CD14-positive monocyte (primary cell): ENCODE results near the gene SLC4A8. TPM values are rescaled to one million over a fixed set of nuclear protein-coding genes. Genes with fewer than 3 reads are reported as not detected.

Experiments
- DNase-seq, 3 donors: peaks; one replicate each; pipeline ENCODE4 v3.0.0-alpha.2; 2011 to 2022
- H2AFZ ChIP-seq: 2 replicates; pipeline ENCODE4 v1.6.0; 2012; ENCODE audit warnings: mild to moderate bottlenecking, low read depth, low read length, inconsistent platforms; ENCODE audit not compliant: insufficient read depth, poor library complexity, severe bottlenecking
- H3K27ac ChIP-seq, 2 donors: 1 replicate in 1 of 2; 2 replicates in 1 of 2; pipeline ENCODE4 v1.5.1; 2012 to 2013; ENCODE audit warnings: low read length in 2 of 2, control low read depth in 1 of 2, inconsistent platforms in 1 of 2, low read depth in 1 of 2, mild to moderate bottlenecking in 1 of 2
- H3K27me3 ChIP-seq, 2 donors: one replicate each; pipeline versions ENCODE4 v1.6.0 to v1.6.1; 2011 to 2013; ENCODE audit warnings: low read length in 2 of 2; ENCODE audit not compliant: control insufficient read depth in 2 of 2, insufficient read depth in 2 of 2
- H3K36me3 ChIP-seq, 2 donors: replicated peaks in 1 of 2; 1 replicate in 1 of 2; 2 replicates in 1 of 2; pipeline versions ENCODE4 v1.5.1 to v1.6.1; 2012 to 2013; ENCODE audit warnings: low read length in 2 of 2, control low read depth in 1 of 2, inconsistent platforms in 1 of 2, mild to moderate bottlenecking in 1 of 2; ENCODE audit not compliant: insufficient read depth in 2 of 2, control insufficient read depth in 1 of 2
- H3K4me1 ChIP-seq, 2 donors: 1 replicate in 1 of 2; 2 replicates in 1 of 2; pipeline versions ENCODE4 v1.5.1 to v1.6.1; 2012 to 2013; ENCODE audit warnings: low read length in 2 of 2, control low read depth in 1 of 2, inconsistent platforms in 1 of 2, mild to moderate bottlenecking in 1 of 2, moderate library complexity in 1 of 2; ENCODE audit not compliant: insufficient read depth in 2 of 2, control insufficient read depth in 1 of 2
- H3K4me2 ChIP-seq: replicated peaks from 2 replicates; pipeline ENCODE3; 2012; ENCODE audit warnings: low read length, moderate library complexity, mild to moderate bottlenecking; ENCODE audit not compliant: poor library complexity, severe bottlenecking; ENCODE audit errors: extremely low read depth
- H3K4me3 ChIP-seq, 3 experiments: fragments of 200-600 bp in 1 of 3; sonication (generic) in 1 of 3; replicated peaks in 1 of 3; 1 replicate in 2 of 3; 2 replicates in 1 of 3; pipeline ENCODE4 v1.5.1; 2011 to 2013; ENCODE audit warnings: low read length in 3 of 3, mild to moderate bottlenecking in 3 of 3, control low read depth in 2 of 3, low read depth in 2 of 3, inconsistent platforms in 1 of 3, moderate library complexity in 1 of 3
- H3K79me2 ChIP-seq: 2 replicates; pipeline ENCODE4 v1.6.0; 2012; ENCODE audit warnings: mild to moderate bottlenecking, control low read depth, inconsistent platforms, low read length, moderate library complexity; ENCODE audit not compliant: insufficient read depth
- H3K9ac ChIP-seq: 2 replicates; pipeline ENCODE4 v1.6.0; 2017; ENCODE audit warnings: low read length, mild to moderate bottlenecking; ENCODE audit not compliant: insufficient read depth, poor library complexity, severe bottlenecking
- H3K9me3 ChIP-seq, 2 donors: replicated peaks in 1 of 2; 1 replicate in 1 of 2; 2 replicates in 1 of 2; pipeline versions ENCODE4 v1.5.1 to v1.6.1; 2012 to 2013; ENCODE audit warnings: low read length in 2 of 2, control low read depth in 1 of 2; ENCODE audit not compliant: control insufficient read depth in 1 of 2, insufficient read depth in 1 of 2
- H4K20me1 ChIP-seq: 2 replicates; pipeline ENCODE4 v1.6.0; 2012; ENCODE audit warnings: mild to moderate bottlenecking, low read length, control low read depth, moderate library complexity; ENCODE audit not compliant: insufficient read depth
- H3K27ac Mint-ChIP-seq, 7 donors: one replicate each; pipeline ENCODE4 v1.8.0; 2020; ENCODE audit warnings: mild to moderate bottlenecking in 7 of 7, mixed read lengths in 7 of 7, moderate library complexity in 6 of 7, inconsistent platforms in 2 of 7
- H3K27me3 Mint-ChIP-seq, 3 donors: one replicate each; pipeline ENCODE4 v1.8.0; 2021 to 2022; ENCODE audit warnings: low read depth in 3 of 3, mild to moderate bottlenecking in 3 of 3, mixed read lengths in 3 of 3, moderate library complexity in 3 of 3, inconsistent platforms in 1 of 3
- H3K36me3 Mint-ChIP-seq, 2 donors: one replicate each; pipeline ENCODE4 v1.8.0; 2020; ENCODE audit warnings: mixed read lengths in 2 of 2, inconsistent platforms in 1 of 2, mild to moderate bottlenecking in 1 of 2
- H3K4me1 Mint-ChIP-seq: one replicate; pipeline ENCODE4 v1.8.0; 2020; ENCODE audit warnings: mild to moderate bottlenecking, mixed read lengths
- H3K4me3 Mint-ChIP-seq, 2 donors: one replicate each; pipeline ENCODE4 v1.8.0; 2020; ENCODE audit warnings: mild to moderate bottlenecking in 2 of 2, mixed read lengths in 2 of 2, moderate library complexity in 1 of 2
- H3K9me3 Mint-ChIP-seq, 7 donors: one replicate each; pipeline ENCODE4 v1.8.0; 2020 to 2022; ENCODE audit warnings: mixed read lengths in 7 of 7, mild to moderate bottlenecking in 6 of 7, moderate library complexity in 6 of 7, inconsistent platforms in 2 of 7
- CTCF ChIP-seq: fragments of 200-600 bp; IDR thresholded peaks from one replicate; pipeline ENCODE4 v1.8.0; 2022; ENCODE audit warnings: antibody characterized with exemption, mild to moderate bottlenecking
- WGBS: methylation state at CpG from one replicate; pipeline ENCODE4 v1.1.5; 2013; ENCODE audit warnings: missing lambda C conversion rate; ENCODE audit not compliant: insufficient coverage; 5-methylcytosine and 5-hydroxymethylcytosine counted together
- intact Hi-C, 2 donors: fragments of 100-400 bp; cut with micrococcal nuclease; formaldehyde crosslinking; loops; one replicate each; pipeline versions ENCODE4 v1.15.0 to v1.15.1; 2023
- polyA plus RNA-seq, 3 donors: library from polyadenylated mRNA; depleted of rRNA in 1 of 3; unstranded in 2 of 3; stranded (reverse) in 1 of 3; fragments of 300-500 nt in 2 of 3; fragments of >200 nt in 1 of 3; fragmentation: Illumina TruSeq in 2 of 3; gene quantifications; 1 replicate in 2 of 3; 2 replicates in 1 of 3; pipeline ENCODE4 v1.2.3, GENCODE V29; 2012 to 2021

Gene SLC4A8
- polyA plus RNA-seq, 3 donors = 1.9 to 5.4 (median 2.3) TPM

GRCh38 chr12:51434305-51434704 lies 9.7 kb downstream of the SLC4A8 start:
- no peak overlapping the region for H3K4me2 ChIP-seq
- no peaks in the 10 kb centered on the region for H3K36me3 Mint-ChIP-seq

GRCh38 chr12:51437431-51437830 lies 12.8 kb downstream of the SLC4A8 start:
- no peak overlapping the region for H3K9ac ChIP-seq
- H2AFZ ChIP-seq = no peak overlapping the region
- peaks cover 0 to 3% (median 1%) of the 10 kb centered on the region in 3 donors for H3K27me3 Mint-ChIP-seq
- no peak overlapping the region for H3K27ac Mint-ChIP-seq
- H3K4me3 ChIP-seq = no peak overlapping the region
- intact Hi-C loops = no loop called here
- no peak overlapping the region for H3K27ac ChIP-seq
- H3K4me2 ChIP-seq = no peak overlapping the region
- no peak overlapping the region for H3K4me3 Mint-ChIP-seq
- peaks cover 0 to 4% (median 0%) of the 10 kb centered on the region in 7 donors for H3K9me3 Mint-ChIP-seq
- H3K4me1 Mint-ChIP-seq = peaks cover 4% of the 10 kb centered on the region
- H3K36me3 ChIP-seq = no peaks in the 10 kb centered on the region
- H3K9me3 ChIP-seq = no peaks in the 10 kb centered on the region
- H3K27me3 ChIP-seq = no peaks in the 10 kb centered on the region
- H3K4me1 ChIP-seq = peaks cover 0 to 6% of the 10 kb centered on the region in 2 donors
- no peaks in the 10 kb centered on the region for H4K20me1 ChIP-seq
- no peaks in the 10 kb centered on the region for H3K36me3 Mint-ChIP-seq
- no peaks in the 10 kb centered on the region for H3K79me2 ChIP-seq
- no peak for TF ChIP-seq CTCF
- no peak for DNase-seq
- no CpG with 5 or more reads among the region's 1 CpG for WGBS

More at GRCh38 chr12:51434305-51434704, 9.7 kb downstream of the SLC4A8 start:
- no peak overlapping the region for H3K27ac Mint-ChIP-seq
- peaks cover 0 to 6% (median 1%) of the 10 kb centered on the region in 3 donors for H3K27me3 Mint-ChIP-seq
- no peak overlapping the region for H3K9ac ChIP-seq
- H3K79me2 ChIP-seq = no peaks in the 10 kb centered on the region
- H3K9me3 Mint-ChIP-seq = peaks cover 0 to 4% (median 0%) of the 10 kb centered on the region in 7 donors
- no peak overlapping the region for H2AFZ ChIP-seq
- no peak for TF ChIP-seq CTCF
- H3K4me3 Mint-ChIP-seq = no peak overlapping the region
- no peak for DNase-seq
- peaks cover 0 to 6% of the 10 kb centered on the region in 2 donors for H3K4me1 ChIP-seq
- H3K9me3 ChIP-seq = no peaks in the 10 kb centered on the region
- H4K20me1 ChIP-seq = no peaks in the 10 kb centered on the region
- H3K27ac ChIP-seq = no peak overlapping the region
- H3K4me1 Mint-ChIP-seq = peaks cover 3% of the 10 kb centered on the region
- no peaks in the 10 kb centered on the region for H3K27me3 ChIP-seq
- WGBS = no CpG with 5 or more reads among the region's 1 CpG
- no peaks in the 10 kb centered on the region for H3K36me3 ChIP-seq
- intact Hi-C loops = no loop called here
- no peak overlapping the region for H3K4me3 ChIP-seq
